ENCODE data around the gene RYK.
A peak's percentile ranks its signal among the peaks of the same experiment; 100 is the strongest.
"Not testable (repeated sequence)": the region's sequence is repeated elsewhere in the genome, so short reads cannot be mapped to it uniquely, and the experiment has no call there.

The RYK gene

DNA sequence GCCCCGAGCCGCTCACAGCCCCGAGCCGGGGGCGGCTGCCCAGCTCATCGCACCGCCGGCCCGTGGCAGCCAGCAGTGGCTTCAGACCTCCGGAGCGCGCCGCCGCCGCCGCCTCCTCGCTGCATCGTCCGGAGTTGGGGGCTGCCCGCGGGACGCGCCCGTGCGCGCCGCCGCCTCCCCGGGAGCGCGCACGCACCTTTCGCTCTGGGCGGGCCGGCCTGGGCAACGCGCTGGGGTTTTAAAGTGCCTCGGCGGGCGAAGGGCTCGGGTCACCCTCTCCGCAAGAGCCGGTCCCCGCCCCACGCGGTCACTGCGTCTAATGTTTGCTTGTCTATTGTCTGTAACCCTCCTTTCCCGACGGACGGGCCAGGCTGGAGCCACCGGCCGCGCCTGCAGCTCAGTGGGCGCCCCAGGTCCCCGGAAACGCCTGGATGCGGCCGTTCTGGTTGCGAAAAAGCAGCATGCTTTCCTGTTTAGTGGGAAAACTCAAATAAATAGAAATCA is at the start of gene RYK:
RYK (minus strand) TSS at position 143 of the 504 bp plus-strand sequence. CDS start 205 bp downstream, outside the sequence.
- DNase-seq, result peak; percentile 11 to 86 (median 64)

- DNase-seq, result peak in 1 of 51 donors; percentile 34
Observed at GRCh38 chr3:134299888-134300206, 49.2 kb upstream of the RYK start.

GRCh38 chr3:134299185-134299887 is 48.7 kb upstream of the RYK start:
- peak in 1 of 51 donors; percentile 28 for DNase-seq

DNA sequence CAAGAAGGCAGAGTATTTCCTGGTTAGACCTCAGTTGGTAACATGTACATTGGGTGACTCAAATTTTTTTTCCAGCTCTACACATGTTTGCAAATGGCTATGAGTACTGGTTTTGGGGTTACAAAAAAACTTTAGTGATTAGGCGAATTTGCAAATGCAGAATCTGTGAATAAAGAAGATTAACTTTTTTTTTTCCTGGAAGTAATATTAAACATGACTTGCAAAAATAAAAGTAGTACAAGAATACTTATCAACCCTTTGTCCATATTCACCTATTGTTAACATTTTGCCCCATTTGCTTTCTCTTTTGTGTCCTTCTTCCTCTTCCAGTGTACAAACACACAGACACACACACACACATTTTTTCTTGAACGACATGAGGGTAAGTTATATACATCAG is 47.6 kb upstream of the RYK start:
- no peak for DNase-seq

- DNase-seq, result no peak
Observed at GRCh38 chr3:134296616-134297015, 46.0 kb upstream of the RYK start.

GRCh38 chr3:134295930-134296329 is 45.3 kb upstream of the RYK start:
- no peak for DNase-seq

DNA sequence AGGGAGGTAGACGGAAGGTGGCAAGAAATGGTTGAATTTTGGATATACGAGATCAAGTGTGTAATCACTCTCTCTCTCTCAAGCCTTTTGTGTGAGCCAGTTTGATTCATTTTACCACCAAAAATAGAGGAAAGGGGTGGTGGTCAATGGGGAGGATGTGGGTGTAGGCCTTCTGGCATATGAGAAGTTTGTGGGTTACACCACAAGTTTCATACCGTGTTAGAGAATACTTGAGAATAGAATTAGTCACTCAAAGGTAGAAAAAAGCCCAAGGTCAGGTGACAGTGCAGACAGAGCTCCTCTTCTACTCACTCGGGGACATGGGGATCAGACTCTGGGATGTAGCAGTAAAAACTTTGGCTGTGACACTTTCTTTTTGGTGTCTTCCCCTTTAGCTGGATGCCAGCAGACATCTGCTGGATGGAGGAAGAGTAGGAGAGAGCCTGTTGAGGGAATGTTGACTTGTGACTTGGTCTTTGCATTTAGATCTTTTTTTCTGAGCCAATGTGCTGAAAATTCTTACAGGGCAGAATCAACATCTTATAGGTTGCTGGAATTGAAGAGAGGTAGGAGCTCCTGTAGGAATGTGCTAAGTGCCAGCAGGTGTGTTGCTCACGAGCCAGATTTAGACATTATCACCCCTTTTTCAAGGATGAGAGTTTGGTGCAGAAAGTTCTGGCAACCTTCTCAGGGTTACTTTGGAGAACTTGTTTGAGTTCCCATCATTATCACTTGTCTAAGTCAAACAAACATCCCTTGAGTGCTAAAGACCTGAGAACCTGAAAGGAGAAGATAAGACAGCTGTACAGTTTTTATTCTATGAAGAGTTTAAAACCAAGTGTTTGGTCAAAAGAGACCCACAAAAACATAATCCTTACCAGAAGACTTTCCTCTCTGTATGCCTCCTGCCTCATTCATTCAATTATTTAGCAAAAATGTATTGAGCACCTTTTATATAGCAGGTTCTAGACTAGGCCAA is 43.9 kb upstream of the RYK start:
- no peak for DNase-seq

DNA sequence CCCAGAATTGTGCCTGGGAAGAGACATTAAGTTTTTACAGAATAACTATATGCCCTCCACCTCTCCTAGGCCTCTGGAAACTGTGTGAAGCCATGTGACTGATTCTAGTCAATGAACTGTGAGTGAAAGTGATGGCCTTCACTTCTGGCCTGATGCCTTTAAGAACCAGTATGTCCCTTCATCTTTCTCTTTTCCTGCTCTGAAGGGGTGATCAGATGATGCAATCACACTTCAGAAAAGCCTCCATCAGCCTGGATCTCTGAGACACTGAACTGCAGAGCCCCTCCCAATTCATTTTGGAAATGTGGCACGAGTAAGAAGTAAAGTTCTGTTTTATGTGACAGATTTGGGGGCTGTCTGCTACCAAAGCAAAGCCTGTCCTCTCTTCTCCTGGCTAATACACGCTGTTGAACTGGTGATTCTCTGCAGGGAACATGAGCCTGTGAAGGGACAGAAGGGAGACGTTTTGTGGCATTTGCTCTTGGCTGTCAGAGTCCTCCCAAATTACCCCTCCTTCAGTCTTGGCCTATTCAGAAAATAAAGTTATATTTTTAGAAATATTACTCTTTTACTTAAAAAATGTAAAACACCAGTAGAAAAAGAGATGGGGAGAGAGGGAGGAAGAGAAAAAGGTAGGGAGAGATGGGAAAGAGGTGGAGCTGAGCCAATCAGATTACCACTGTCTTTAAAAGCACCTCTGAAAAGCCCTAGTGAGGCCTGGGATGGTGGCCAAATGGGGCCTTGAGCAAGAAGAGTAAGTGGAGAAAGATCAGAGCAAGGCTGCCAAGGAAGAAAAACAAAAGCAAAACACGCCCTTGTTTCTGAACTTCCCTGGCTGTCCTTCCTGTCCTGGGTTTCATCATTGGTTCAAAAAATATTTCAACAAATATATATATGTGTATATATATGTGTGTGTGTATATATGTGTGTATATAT is 40.9 kb upstream of the RYK start:
- peak in 12 of 51 donors; percentile 9 to 41 (median 22) for DNase-seq

DNA sequence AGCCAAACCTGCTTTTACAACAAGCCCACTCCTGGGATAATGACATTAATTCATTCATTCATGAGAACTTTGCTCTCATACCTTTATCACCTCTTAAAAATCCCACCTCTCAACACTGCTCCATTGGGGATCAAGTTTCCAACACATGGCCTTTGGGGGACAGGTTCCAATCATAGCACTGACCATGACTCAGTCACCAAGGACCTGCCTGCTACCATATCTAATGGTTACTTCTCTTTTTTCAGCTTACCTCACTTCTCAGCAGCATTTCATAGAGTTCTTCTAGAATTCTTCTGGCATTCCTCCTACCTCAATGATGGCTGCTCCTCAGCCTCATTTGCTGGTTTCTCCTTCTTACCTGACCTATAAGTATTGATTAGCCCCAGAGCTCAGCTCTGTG is 36.9 kb upstream of the RYK start:
- DNase-seq, result no peak

GRCh38 chr3:134284438-134284837 is 33.8 kb upstream of the RYK start:
- DNase-seq, result no peak

DNA sequence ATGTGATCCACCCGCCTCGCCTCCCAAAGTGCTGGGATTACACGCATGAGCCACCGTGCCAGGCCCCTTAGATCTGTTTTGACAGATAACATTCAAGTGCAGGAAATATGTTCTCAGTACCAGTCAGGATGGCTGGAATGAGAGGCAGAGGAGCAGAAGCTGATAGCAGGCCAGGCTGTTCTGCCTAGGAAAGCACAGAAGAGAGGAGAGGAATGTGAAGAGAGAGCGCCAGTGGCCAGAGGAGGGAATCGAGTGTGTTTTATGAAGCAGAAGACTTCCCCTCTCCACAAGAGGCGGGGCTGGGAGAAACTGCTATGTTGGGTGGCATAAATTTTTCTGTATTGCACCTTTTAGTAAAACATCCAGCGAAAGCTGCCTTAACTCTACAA is 32.0 kb upstream of the RYK start:
- no peak for DNase-seq

DNA sequence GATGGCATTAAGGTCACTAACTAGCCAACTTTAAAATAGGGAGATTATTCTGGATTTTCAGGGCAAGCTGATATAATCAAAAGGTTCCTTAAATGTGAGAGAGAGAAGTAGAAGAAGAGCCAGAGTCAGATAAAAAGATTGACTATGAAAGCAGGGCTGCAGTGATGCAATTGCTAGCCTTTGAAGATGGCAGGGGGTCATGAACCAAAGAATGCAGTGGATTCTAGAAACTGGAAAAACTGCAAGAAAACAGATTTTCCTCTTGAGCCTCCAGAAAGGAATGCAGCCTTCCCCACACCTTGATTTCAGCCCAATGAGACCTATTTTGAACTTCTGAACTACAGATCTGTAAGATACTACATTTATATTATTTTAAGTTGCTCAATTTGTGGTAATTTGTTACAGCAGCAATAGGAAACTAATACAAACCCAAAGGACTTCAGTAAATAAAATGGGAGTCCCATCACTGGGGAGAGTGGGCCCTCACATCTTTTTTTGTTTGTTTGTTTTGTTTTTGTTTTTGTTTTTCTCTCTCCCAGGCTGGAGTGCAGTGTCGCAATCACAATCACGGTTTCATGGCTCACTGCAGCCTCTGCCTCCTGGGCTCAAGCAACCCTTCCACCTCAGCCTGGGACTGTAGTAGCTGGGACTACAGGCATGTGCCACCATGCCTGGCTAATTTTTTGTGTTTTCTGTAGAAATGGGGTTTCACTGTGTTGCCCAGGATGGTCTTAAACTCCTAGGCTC is 31.4 kb upstream of the RYK start:
- DNase-seq, result no peak

GRCh38 chr3:134279466-134279865 is 28.8 kb upstream of the RYK start:
- no peak for DNase-seq

DNA sequence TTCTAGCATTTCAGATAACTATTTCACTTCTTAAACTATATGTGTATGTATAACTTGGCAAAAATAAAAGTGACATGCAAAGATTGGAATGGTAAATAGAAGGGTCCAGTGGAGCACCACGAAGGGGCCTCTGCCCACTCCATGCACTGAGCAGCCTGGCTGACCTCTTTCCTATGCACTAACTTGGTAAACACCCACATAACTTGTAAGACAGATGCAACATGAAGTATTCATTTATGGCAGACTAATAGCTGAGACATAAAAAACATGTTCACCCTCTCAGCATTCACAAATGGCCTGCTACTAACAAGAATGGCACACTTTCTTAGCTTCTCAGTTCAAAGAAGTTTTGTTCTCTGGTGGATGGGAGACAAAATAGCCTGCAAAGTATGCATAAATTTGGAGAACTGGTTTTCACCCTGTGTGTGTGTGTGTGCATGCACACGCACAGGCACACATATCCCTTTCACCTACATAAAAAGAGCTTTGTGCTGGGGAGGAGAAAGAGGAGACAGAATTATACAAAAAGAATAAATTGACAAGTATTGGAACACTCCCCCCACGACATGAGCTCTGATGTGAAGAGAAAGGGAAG is 26.5 kb upstream of the RYK start:
- DNase-seq, result no peak

- no peak for DNase-seq
Observed at GRCh38 chr3:134276086-134276485, 25.4 kb upstream of the RYK start.

DNA sequence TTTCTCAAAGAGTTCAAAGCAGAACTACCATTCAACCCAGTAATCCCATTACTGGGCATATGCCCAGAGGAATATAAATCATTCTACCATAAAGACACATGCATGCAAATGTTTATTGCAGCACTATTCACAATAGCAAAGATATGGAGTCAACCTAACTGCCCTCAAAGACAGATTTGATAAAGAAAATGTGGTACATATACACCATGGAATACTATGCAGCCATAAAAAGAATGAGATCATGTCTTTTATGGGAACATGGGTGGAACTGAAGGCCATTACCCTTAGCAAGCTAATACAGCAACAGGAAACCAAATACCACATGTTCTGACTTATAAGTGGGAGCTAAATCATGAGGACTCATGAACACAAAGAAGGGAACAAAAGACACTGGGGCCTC is 24.5 kb upstream of the RYK start:
- DNase-seq, result not testable (repeated sequence)

- no peak for DNase-seq
Observed at GRCh38 chr3:134274571-134274970, 23.9 kb upstream of the RYK start.

GRCh38 chr3:134267996-134268395 is 17.3 kb upstream of the RYK start:
- DNase-seq, result no peak

DNA sequence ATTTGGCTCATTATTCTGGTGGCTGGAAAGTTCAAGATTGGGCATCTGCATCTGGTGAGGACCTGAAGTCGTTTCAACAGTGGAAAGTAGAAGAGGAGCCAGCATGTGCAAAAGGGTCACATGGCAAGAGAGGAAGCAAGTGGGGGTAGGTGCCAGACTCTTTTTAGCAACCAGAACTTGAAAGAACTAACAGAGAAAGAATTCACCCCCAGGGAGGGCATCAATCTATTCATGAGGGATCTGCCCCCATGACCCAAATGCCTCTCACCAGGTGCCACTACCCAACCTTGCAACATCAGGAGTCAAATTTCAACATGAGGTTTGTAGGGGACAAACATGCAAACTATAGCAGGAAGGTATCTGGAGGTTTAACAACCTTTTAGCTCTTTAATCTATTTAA is 10.3 kb upstream of the RYK start:
- no peak for DNase-seq

- DNase-seq, result no peak
Observed at GRCh38 chr3:134258761-134259347, 8.2 kb upstream of the RYK start.
